A673 (cell line): ENCODE data around the gene MC2R.

Experiments
- CTCF ChIP-seq: fragments of 300-800, 200-600 bp; sonication (generic); conservative IDR thresholded peaks from 2 replicates; pipeline ENCODE4 v1.5.1; 2017; ENCODE audit warnings: low read depth, mild to moderate bottlenecking, antibody characterized with exemption, low read length, moderate library complexity, mixed read lengths
- EZH2 ChIP-seq: fragments of 200-600 bp; sonication (generic); IDR thresholded peaks from 2 replicates; pipeline ENCODE4 v1.6.1; 2017; ENCODE audit warnings: borderline replicate concordance, low read depth, mild to moderate bottlenecking, mixed read lengths, antibody characterized with exemption, low read length; ENCODE audit not compliant: poor library complexity, severe bottlenecking

GRCh38 chr18:13923221-13923620, 7.9 kb upstream of the MC2R start:
- TF ChIP-seq CTCF (no peak), EZH2 (no peak)
